GM12874 (cell line): Measurements from ENCODE around the gene KIF26B.

ENCODE experiments used
- CTCF ChIP-seq: IDR thresholded peaks from 2 replicates; pipeline ENCODE4 v1.5.1; 2011; ENCODE audit warnings: low read depth, mild to moderate bottlenecking, control low read depth, low read length, moderate library complexity; ENCODE audit not compliant: insufficient read depth

The KIF26B gene

GRCh38 chr1:245124644-245125043 lies 30.1 kb upstream of the KIF26B start:
- no peak for TF ChIP-seq CTCF

GRCh38 chr1:245126530-245126929 lies 28.3 kb upstream of the KIF26B start:
- no peak for TF ChIP-seq CTCF

GRCh38 chr1:245128381-245129101 lies 26.2 kb upstream of the KIF26B start:
- no peak for TF ChIP-seq CTCF

- TF ChIP-seq CTCF: no peak
Measured at GRCh38 chr1:245129319-245130240, 25.2 kb upstream of the KIF26B start.

GRCh38 chr1:245131026-245131393 lies 23.8 kb upstream of the KIF26B start:
- no peak for TF ChIP-seq CTCF

GRCh38 chr1:245132771-245133170 lies 22.0 kb upstream of the KIF26B start:
- no peak for TF ChIP-seq CTCF

- TF ChIP-seq CTCF: no peak
Measured at GRCh38 chr1:245133995-245134715, 20.6 kb upstream of the KIF26B start.
